SHP77 treated with DMSO at 0.1 percent for 48 hours (cell line): ENCODE measurements around the gene CHST11.

Experiments
- DNase-seq: peaks from one replicate; lab custom pipeline; 2025; lab: John Stamatoyannopoulos, UW

Gene CHST11

DNA sequence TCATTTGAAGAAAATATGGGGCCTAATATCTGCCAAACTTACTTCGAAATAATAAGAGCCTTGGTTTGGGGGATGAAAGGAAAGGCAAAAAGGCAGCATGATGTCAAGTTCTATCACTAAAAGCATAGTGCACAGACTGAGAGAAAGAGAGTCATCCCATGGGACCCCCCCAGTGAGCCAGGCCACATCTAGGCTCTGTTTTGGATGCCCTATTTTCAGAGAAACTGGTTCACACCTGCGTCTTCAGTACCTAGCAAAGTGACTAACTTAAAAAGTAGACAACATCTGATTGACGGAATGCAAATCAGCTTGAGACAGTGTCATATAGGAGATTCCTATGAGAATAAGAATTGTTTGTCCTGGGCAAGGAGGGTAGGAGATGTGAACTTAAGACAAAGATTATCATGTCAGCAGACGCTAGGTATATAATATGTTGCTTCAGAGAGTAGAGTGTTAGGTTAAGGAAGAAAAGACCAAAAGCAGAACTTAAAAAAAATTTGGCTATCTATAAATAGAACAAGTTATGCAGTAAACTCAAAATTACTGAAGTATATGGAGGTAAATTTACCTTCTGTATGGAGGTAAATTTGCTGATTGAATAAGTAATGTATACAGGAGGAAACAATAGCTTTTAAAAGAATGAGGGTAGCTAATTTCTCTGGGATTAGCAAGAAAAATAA is 353.1 kb downstream of the CHST11 start:
- DNase-seq = no peak
